Measurements from ENCODE around the gene MEGF11. TPM values are rescaled to one million over a fixed set of nuclear protein-coding genes. Genes with fewer than 3 reads are reported as not detected.
A peak's percentile ranks its signal among the peaks of the same experiment; 100 is the strongest.

Gene MEGF11
- total RNA-seq, 2 donors from 2014 or later: not detected

DNA sequence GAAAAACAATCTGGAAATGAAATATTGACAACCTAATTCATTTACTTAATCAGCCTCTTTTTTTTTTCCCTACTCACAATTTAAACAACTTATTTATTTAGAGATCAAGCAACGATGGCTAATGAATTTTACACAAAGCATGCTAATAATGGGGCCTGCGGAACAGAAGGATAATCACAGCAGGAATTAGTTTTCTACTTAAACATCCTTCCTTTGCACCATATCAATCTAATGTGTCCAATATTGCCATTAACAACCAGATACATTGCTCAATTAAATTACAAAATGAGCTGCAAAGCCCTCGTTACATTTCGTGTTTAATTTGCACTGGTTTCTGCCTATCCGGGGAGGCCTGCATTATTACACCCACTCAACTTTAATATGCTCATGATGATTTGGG lies 285.0 kb downstream of the MEGF11 start:
- ATAC-seq: no peak
- Histone ChIP-seq H3K4me1 (no peaks in the 10 kb centered on the region), H3K27me3 (no peaks in the 10 kb centered on the region), H3K4me3 (no peak overlapping the region), H3K9me3 (no peaks in the 10 kb centered on the region), H3K27ac (no peak overlapping the region), H3K36me3 (replicated peaks in 1 of 2; ENCODE audit: insufficient read depth in 1 of 2, low read depth in 2 of 2) (no peaks in the 10 kb centered on the region)
- 78 to 83% methylated on average over 5 of the region's 5 CpGs for WGBS, 2 donors
- no peak for TF ChIP-seq POLR2A (IDR thresholded peaks at IDR 0.05)
- TF ChIP-seq, protein P1, sequence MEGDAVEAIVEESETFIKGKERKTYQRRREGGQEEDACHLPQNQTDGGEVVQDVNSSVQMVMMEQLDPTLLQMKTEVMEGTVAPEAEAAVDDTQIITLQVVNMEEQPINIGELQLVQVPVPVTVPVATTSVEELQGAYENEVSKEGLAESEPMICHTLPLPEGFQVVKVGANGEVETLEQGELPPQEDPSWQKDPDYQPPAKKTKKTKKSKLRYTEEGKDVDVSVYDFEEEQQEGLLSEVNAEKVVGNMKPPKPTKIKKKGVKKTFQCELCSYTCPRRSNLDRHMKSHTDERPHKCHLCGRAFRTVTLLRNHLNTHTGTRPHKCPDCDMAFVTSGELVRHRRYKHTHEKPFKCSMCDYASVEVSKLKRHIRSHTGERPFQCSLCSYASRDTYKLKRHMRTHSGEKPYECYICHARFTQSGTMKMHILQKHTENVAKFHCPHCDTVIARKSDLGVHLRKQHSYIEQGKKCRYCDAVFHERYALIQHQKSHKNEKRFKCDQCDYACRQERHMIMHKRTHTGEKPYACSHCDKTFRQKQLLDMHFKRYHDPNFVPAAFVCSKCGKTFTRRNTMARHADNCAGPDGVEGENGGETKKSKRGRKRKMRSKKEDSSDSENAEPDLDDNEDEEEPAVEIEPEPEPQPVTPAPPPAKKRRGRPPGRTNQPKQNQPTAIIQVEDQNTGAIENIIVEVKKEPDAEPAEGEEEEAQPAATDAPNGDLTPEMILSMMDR (IDR thresholded peaks at IDR 0.05): no peak
- intact Hi-C loops (cut with DNase I): no loop called here
- no peak for DNase-seq

DNA sequence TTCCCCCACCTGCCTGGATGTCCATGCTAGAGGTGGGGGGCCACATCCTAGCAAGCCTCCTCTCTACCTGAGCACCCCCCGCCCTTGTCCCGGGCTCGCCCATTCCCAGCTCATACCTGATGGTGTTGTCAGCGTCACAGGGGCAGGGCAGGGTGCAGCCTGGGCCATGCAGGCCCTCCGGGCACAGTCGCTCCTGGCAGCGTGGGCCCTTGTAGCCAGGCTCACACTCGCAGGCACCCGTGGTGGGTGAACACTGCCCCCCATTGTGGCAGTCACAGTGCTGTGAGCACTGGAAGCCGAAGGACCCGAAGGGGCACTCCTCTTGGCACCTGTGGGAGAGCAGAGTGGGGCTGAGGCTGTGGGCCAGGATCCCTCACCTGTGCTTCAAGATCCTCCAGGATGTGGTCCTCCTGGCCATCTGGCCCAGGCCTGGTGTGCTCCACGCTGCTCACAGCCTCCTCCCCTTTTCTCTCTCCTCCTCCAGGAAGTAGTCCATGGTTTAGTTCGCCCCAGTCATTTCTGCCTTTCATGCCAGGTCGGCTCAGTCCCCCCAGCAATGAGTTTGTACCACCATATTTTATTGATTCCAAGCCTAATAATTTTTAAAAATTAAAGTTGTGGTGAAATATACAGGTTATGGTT lies 288.6 kb downstream of the MEGF11 start:
- no peak overlapping the region for H3K4me3 ChIP-seq
- ATAC-seq (no peak), DNase-seq (no peak)
- H3K4me1 ChIP-seq: no peaks in the 10 kb centered on the region
- 81 to 85% methylated on average over 3 to 13 of the region's 14 CpGs for WGBS, 2 donors
- H3K27me3 ChIP-seq: no peaks in the 10 kb centered on the region
- no peak overlapping the region for H3K27ac ChIP-seq
- intact Hi-C loops (cut with DNase I): no loop called here
- no peaks in the 10 kb centered on the region for H3K9me3 ChIP-seq
- no peaks in the 10 kb centered on the region for H3K36me3 ChIP-seq (replicated peaks in 1 of 2; ENCODE audit: insufficient read depth in 1 of 2, low read depth in 2 of 2)
- TF ChIP-seq, protein P1 (IDR thresholded peaks at IDR 0.05): no peak
- no peak for TF ChIP-seq POLR2A (IDR thresholded peaks at IDR 0.05)

DNA sequence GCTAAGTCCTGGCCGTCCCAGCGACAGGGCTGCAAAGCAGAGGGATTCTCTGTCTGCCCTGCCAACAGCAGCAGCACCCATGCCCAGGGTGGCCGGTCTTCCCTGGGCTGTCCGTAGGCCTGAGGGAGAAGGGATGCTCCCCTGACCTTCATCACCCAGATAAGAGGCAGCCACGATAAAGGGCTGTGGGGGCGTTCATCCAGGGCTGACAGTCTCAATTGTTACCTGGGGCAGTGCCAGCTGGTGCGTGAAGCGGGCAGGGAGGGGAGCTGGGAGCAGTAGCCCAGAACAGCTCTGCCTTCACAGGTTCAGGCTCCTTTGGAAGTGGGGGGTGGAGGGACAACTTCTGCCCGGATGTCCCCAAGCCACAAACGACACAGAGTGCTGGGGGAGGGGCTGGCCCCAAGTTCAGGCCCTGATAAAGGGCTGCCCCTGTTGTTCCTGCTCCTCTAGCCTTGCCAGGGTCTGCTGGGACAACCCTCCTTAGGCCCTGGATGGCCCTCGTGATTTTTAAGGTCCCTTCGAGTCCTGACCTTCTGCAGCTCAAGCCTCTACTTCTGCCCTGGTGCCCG lies 289.6 kb downstream of the MEGF11 start:
- WGBS, 2 donors: 65 to 67% methylated on average over 6 to 13 of the region's 13 CpGs
- DNase-seq: no peak
- no peaks in the 10 kb centered on the region for H3K27me3 ChIP-seq

DNA sequence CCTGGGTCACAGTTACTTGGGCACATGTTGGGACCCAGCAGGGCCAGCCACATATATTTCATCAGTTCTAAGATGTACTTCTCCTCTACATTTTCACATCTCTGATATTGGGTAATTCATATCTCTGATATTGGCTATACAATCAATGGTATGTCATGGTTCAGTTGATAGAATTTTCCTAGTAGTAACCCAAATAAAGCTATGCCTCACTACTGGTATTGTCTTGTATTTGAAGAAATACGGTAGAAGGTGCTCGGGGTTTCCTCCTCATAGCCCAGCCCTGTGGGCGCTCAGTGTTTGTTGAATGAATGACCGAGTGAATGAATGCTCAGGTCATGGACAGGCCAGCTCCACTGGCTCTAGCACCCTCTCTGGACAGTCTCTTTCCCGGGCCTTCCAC lies 290.2 kb downstream of the MEGF11 start:
- Histone ChIP-seq H3K9me3 (no peaks in the 10 kb centered on the region), H3K4me3 (no peak overlapping the region), H3K27me3 (no peaks in the 10 kb centered on the region), H3K4me1 (no peaks in the 10 kb centered on the region), H3K36me3 (replicated peaks in 1 of 2; ENCODE audit: insufficient read depth in 1 of 2, low read depth in 2 of 2) (no peaks in the 10 kb centered on the region), H3K27ac (no peak overlapping the region)
- ATAC-seq: no peak
- DNase-seq: no peak
- WGBS, 2 donors: 57% methylated on average over 5 of the region's 5 CpGs
- TF ChIP-seq, protein P1 (IDR thresholded peaks at IDR 0.05): no peak
- TF ChIP-seq POLR2A (IDR thresholded peaks at IDR 0.05): no peak
- intact Hi-C loops (cut with DNase I): no loop called here

More for the DNA sequence above, 289.6 kb downstream of the MEGF11 start:
- intact Hi-C loops (cut with DNase I): no loop called here
- Histone ChIP-seq H3K9me3 (no peaks in the 10 kb centered on the region), H3K36me3 (replicated peaks in 1 of 2; ENCODE audit: insufficient read depth in 1 of 2, low read depth in 2 of 2) (no peaks in the 10 kb centered on the region), H3K4me3 (no peak overlapping the region), H3K27ac (no peak overlapping the region), H3K4me1 (no peaks in the 10 kb centered on the region)
- no peak for ATAC-seq
- TF ChIP-seq POLR2A (IDR thresholded peaks at IDR 0.05): no peak
- TF ChIP-seq, protein P1 (IDR thresholded peaks at IDR 0.05): no peak

DNA sequence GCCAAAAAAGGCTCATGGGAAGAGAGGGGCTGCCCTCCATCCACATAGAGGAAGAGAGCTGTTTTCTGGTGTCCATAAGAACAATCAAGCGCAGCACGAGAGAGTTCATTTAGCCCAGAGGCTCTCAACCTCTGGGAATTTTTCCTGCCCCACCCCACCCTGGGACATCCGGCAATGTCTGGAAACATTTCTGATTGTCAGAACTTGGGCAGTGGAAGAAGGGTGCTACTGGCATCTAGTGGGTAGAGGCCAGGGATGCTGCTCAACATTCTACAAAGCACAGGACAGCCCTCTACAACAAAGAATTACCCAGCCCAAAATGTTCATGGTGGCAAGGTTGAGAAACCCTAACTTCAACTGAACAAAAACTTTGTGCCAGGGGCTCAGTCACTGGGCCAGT lies 291.4 kb downstream of the MEGF11 start:
- no peaks in the 10 kb centered on the region for H3K36me3 ChIP-seq (replicated peaks in 1 of 2; ENCODE audit: insufficient read depth in 1 of 2, low read depth in 2 of 2)
- no peak for DNase-seq
- ATAC-seq: no peak
- 58 to 92% methylated on average over 3 of the region's 3 CpGs for WGBS, 2 donors
- H3K27me3 ChIP-seq: no peaks in the 10 kb centered on the region
- no peak overlapping the region for H3K27ac ChIP-seq
- no peak overlapping the region for H3K4me3 ChIP-seq
- no peaks in the 10 kb centered on the region for H3K4me1 ChIP-seq
- intact Hi-C loops (cut with DNase I): no loop called here
- H3K9me3 ChIP-seq: no peaks in the 10 kb centered on the region
- no peak for TF ChIP-seq POLR2A (IDR thresholded peaks at IDR 0.05)
- TF ChIP-seq, protein P1 (IDR thresholded peaks at IDR 0.05): peak in 1 of 7 experiments; percentile 40
